HepG2 (cell line): ENCODE data around the gene TYMS. TPM values are rescaled to one million over a fixed set of nuclear protein-coding genes. Genes with fewer than 3 reads are reported as not detected.
A peak's percentile ranks its signal among the peaks of the same experiment; 100 is the strongest.

Source experiments
- ADNP ChIP-seq: sonication (generic); formaldehyde crosslinking; IDR thresholded peaks from 2 replicates; pipeline ENCODE4 v1.4.0; 2020; ENCODE audit warnings: missing genetic modification reagents
- FOSL2 ChIP-seq: sonication (generic); formaldehyde crosslinking; IDR thresholded peaks from 2 replicates; pipeline ENCODE4 v1.4.0; 2020; ENCODE audit warnings: missing genetic modification reagents
- FOXK2 ChIP-seq: fragments of 450-650 bp; IDR thresholded peaks from 2 replicates; pipeline ENCODE4 v1.6.1; 2016
- HDAC1 ChIP-seq: sonication (generic); formaldehyde crosslinking; IDR thresholded peaks from 2 replicates; pipeline ENCODE4 v1.5.1; 2020; ENCODE audit warnings: mild to moderate bottlenecking, missing genetic modification reagents
- HOXA5 ChIP-seq: sonication (generic); formaldehyde crosslinking; IDR thresholded peaks from 2 replicates; pipeline ENCODE4 v1.4.0; 2020; ENCODE audit warnings: missing genetic modification reagents
- MED13 ChIP-seq: sonication (generic); formaldehyde crosslinking; IDR thresholded peaks from 2 replicates; pipeline ENCODE4 v1.5.0; 2020; ENCODE audit warnings: missing genetic modification reagents
- MIER2 ChIP-seq: IDR thresholded peaks from 2 replicates; pipeline ENCODE4 v1.6.1; 2016; ENCODE audit warnings: missing biosample characterization, missing genetic modification reagents
- NR2C2 ChIP-seq: sonication (generic); formaldehyde crosslinking; IDR thresholded peaks from 2 replicates; pipeline ENCODE4 v1.4.0; 2020; ENCODE audit warnings: missing genetic modification reagents, mild to moderate bottlenecking, moderate library complexity, borderline replicate concordance
- PTBP1 ChIP-seq: fragments of 200-400 bp; formaldehyde crosslinking; IDR thresholded peaks from 2 replicates; pipeline ENCODE4 v1.6.1; 2018; ENCODE audit warnings: low read length, low read depth; ENCODE audit not compliant: poor library complexity, severe bottlenecking
- SIX1 ChIP-seq: sonication (generic); formaldehyde crosslinking; IDR thresholded peaks from 2 replicates; pipeline ENCODE4 v1.4.0; 2020; ENCODE audit warnings: missing genetic modification reagents, borderline replicate concordance
- ZNF329 ChIP-seq: sonication (generic); formaldehyde crosslinking; IDR thresholded peaks from 2 replicates; pipeline ENCODE4 v1.9.0; 2021; ENCODE audit warnings: low read depth, mild to moderate bottlenecking, missing genetic modification reagents
- ZNF615 ChIP-seq: sonication (generic); formaldehyde crosslinking; IDR thresholded peaks from 2 replicates; pipeline ENCODE4 v1.5.0; 2020; ENCODE audit warnings: mild to moderate bottlenecking, missing genetic modification reagents, borderline replicate concordance
- ZNF75D ChIP-seq: sonication (generic); formaldehyde crosslinking; IDR thresholded peaks from 2 replicates; pipeline ENCODE4 v1.8.1; 2023; ENCODE audit warnings: missing genetic modification reagents, mild to moderate bottlenecking, borderline replicate concordance
- ZNF788 ChIP-seq: sonication (generic); formaldehyde crosslinking; IDR thresholded peaks from 2 replicates; pipeline ENCODE4 v1.5.0; 2020; ENCODE audit warnings: mild to moderate bottlenecking, missing genetic modification reagents, borderline replicate concordance
- ZSCAN21 ChIP-seq: sonication (generic); formaldehyde crosslinking; IDR thresholded peaks from 2 replicates; pipeline ENCODE4 v1.8.0; 2022; ENCODE audit warnings: mild to moderate bottlenecking, missing genetic modification reagents, moderate library complexity, borderline replicate concordance
- polyA plus RNA-seq, 8 experiments: library from polyadenylated mRNA; depleted of rRNA in 3 of 8; stranded (reverse) in 7 of 8; unstranded in 1 of 8; fragments of >200 nt; fragmentation: Illumina TruSeq in 4 of 8; extraction: Trizol in 4 of 8; gene quantifications; 2 replicates each; pipeline versions ENCODE4 v1.2.1 to v1.2.3, GENCODE V29; 2011 to 2016; ENCODE audit warnings: low read depth in 4 of 8, missing spikeins in 1 of 8, mixed read lengths in 1 of 8; ENCODE audit not compliant: insufficient read depth in 1 of 8
- total RNA-seq, 5 experiments: library from RNA; depleted of rRNA; stranded (reverse); fragments of >200 nt; fragmentation: Illumina TruSeq; extraction: Trizol; gene quantifications; 2 replicates each; pipeline ENCODE4 v1.2.3, GENCODE V29; 2016; ENCODE audit warnings: low read depth in 1 of 5
- TF ChIP-seq, protein P1 (sequence below): sonication (generic); formaldehyde crosslinking; IDR thresholded peaks from 2 replicates; pipeline ENCODE4 v1.5.0; 2020; ENCODE audit warnings: missing genetic modification reagents
- TF ChIP-seq, protein P2 (sequence below): sonication (generic); formaldehyde crosslinking; IDR thresholded peaks from 2 replicates; pipeline ENCODE4 v1.4.0; 2020; ENCODE audit warnings: mild to moderate bottlenecking, missing genetic modification reagents, borderline replicate concordance
- TF ChIP-seq, protein P3 (sequence below): sonication (generic); formaldehyde crosslinking; IDR thresholded peaks from 2 replicates; pipeline ENCODE4 v1.8.0; 2022; ENCODE audit warnings: missing genetic modification reagents, low read depth, mild to moderate bottlenecking, borderline replicate concordance
- TF ChIP-seq, protein P4 (sequence below): sonication (generic); formaldehyde crosslinking; IDR thresholded peaks from 2 replicates; pipeline ENCODE4 v1.5.1; 2020; ENCODE audit warnings: mild to moderate bottlenecking, missing genetic modification reagents, moderate library complexity
- TF ChIP-seq, protein P5 (sequence below): sonication (generic); formaldehyde crosslinking; IDR thresholded peaks from 2 replicates; pipeline ENCODE4 v1.9.0; 2022; ENCODE audit warnings: missing genetic modification reagents, mild to moderate bottlenecking, borderline replicate concordance
- TF ChIP-seq, protein P6 (sequence below): sonication (generic); formaldehyde crosslinking; IDR thresholded peaks from 2 replicates; pipeline ENCODE4 v1.5.0; 2020; ENCODE audit warnings: mild to moderate bottlenecking, missing genetic modification reagents

Gene TYMS
- total and polyA plus RNA-seq, 2 of the 13 experiments (the other 11 are each of a cell fraction or from before 2014, with no cell fraction given): 80.1 to 106 TPM

DNA sequence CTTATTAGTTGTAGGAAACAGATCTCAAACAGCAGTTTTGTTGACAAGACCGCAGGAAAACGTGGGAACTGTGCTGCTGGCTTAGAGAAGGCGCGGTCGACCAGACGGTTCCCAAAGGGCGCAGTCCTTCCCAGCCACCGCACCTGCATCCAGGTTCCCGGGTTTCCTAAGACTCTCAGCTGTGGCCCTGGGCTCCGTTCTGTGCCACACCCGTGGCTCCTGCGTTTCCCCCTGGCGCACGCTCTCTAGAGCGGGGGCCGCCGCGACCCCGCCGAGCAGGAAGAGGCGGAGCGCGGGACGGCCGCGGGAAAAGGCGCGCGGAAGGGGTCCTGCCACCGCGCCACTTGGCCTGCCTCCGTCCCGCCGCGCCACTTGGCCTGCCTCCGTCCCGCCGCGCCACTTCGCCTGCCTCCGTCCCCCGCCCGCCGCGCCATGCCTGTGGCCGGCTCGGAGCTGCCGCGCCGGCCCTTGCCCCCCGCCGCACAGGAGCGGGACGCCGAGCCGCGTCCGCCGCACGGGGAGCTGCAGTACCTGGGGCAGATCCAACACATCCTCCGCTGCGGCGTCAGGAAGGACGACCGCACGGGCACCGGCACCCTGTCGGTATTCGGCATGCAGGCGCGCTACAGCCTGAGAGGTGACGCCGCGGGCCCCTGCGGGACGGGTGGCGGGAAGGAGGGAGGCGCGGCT lies at the start of gene TYMS (continued):
- TF ChIP-seq PTBP1 (no peak), FOSL2 (0 out of 2 replicates have a peak, but pooled peaks have one; percentile 17), ZNF329 (no peak), ZNF615 (no peak), ADNP (CRISPR knock-in tag) (no peak), MED13 (no peak), ZNF75D (no peak), SIX1 (CRISPR knock-in tag) (no peak), NR2C2 (CRISPR knock-in tag) (peak; percentile 72), HDAC1 (CRISPR knock-in tag) (peak; percentile 15; the same call in 1 of the 2 replicates), HOXA5 (CRISPR knock-in tag) (peak; percentile 64; the same call in 1 of the 2 replicates), ZSCAN21 (peak; percentile 70; the same call in 1 of the 2 replicates), ZNF788 (peak; percentile 51), FOXK2 (no peak), MIER2 (0 out of 2 replicates have a peak, but pooled peaks have one; percentile 19)
- TF ChIP-seq, protein P1, sequence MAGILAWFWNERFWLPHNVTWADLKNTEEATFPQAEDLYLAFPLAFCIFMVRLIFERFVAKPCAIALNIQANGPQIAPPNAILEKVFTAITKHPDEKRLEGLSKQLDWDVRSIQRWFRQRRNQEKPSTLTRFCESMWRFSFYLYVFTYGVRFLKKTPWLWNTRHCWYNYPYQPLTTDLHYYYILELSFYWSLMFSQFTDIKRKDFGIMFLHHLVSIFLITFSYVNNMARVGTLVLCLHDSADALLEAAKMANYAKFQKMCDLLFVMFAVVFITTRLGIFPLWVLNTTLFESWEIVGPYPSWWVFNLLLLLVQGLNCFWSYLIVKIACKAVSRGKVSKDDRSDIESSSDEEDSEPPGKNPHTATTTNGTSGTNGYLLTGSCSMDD: no peak
- TF ChIP-seq, protein P2, sequence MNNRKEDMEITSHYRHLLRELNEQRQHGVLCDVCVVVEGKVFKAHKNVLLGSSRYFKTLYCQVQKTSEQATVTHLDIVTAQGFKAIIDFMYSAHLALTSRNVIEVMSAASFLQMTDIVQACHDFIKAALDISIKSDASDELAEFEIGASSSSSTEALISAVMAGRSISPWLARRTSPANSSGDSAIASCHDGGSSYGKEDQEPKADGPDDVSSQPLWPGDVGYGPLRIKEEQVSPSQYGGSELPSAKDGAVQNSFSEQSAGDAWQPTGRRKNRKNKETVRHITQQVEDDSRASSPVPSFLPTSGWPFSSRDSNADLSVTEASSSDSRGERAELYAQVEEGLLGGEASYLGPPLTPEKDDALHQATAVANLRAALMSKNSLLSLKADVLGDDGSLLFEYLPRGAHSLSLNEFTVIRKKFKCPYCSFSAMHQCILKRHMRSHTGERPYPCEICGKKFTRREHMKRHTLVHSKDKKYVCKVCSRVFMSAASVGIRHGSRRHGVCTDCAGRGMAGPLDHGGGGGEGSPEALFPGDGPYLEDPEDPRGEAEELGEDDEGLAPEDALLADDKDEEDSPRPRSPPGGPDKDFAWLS (CRISPR knock-in tag): 0 out of 2 replicates have a peak, but pooled peaks have one; percentile 26
- TF ChIP-seq, protein P3, sequence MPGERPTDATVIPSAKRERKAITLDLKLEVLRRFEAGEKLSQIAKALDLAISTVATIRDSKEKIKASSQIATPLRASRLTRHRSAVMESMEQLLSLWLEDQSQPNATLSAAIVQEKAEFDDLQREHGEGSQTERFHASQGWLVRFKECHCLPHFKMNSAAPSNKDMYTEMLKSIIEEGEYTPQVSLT (CRISPR knock-in tag): no peak
- TF ChIP-seq, protein P4, sequence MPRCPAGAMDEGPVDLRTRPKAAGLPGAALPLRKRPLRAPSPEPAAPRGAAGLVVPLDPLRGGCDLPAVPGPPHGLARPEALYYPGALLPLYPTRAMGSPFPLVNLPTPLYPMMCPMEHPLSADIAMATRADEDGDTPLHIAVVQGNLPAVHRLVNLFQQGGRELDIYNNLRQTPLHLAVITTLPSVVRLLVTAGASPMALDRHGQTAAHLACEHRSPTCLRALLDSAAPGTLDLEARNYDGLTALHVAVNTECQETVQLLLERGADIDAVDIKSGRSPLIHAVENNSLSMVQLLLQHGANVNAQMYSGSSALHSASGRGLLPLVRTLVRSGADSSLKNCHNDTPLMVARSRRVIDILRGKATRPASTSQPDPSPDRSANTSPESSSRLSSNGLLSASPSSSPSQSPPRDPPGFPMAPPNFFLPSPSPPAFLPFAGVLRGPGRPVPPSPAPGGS (CRISPR knock-in tag): peak; percentile 20; the same call in 1 of the 2 replicates
- TF ChIP-seq, protein P5, sequence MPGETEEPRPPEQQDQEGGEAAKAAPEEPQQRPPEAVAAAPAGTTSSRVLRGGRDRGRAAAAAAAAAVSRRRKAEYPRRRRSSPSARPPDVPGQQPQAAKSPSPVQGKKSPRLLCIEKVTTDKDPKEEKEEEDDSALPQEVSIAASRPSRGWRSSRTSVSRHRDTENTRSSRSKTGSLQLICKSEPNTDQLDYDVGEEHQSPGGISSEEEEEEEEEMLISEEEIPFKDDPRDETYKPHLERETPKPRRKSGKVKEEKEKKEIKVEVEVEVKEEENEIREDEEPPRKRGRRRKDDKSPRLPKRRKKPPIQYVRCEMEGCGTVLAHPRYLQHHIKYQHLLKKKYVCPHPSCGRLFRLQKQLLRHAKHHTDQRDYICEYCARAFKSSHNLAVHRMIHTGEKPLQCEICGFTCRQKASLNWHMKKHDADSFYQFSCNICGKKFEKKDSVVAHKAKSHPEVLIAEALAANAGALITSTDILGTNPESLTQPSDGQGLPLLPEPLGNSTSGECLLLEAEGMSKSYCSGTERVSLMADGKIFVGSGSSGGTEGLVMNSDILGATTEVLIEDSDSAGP (CRISPR knock-in tag): no peak
- TF ChIP-seq, protein P6, sequence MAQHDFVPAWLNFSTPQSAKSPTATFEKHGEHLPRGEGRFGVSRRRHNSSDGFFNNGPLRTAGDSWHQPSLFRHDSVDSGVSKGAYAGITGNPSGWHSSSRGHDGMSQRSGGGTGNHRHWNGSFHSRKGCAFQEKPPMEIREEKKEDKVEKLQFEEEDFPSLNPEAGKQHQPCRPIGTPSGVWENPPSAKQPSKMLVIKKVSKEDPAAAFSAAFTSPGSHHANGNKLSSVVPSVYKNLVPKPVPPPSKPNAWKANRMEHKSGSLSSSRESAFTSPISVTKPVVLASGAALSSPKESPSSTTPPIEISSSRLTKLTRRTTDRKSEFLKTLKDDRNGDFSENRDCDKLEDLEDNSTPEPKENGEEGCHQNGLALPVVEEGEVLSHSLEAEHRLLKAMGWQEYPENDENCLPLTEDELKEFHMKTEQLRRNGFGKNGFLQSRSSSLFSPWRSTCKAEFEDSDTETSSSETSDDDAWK: no peak
